Ovary (tissue), 9 donors: ENCODE results near the gene ATP6V0E1. TPM values are rescaled to one million over a fixed set of nuclear protein-coding genes. Genes with fewer than 3 reads are reported as not detected.

Experiments
- DNase-seq, 5 donors: peaks; one replicate each; pipeline ENCODE4 v3.0.0-alpha.2; 2019 to 2020
- H3K27ac ChIP-seq, 2 donors: fragments of 200-600 bp; one replicate each; pipeline versions ENCODE4 v1.5.1 to v1.8.0; 2019 to 2022
- H3K27me3 ChIP-seq: fragments of 200-600 bp; one replicate; pipeline ENCODE4 v1.8.0; 2022
- H3K36me3 ChIP-seq: fragments of 200-600 bp; sonication (generic); one replicate; pipeline ENCODE4 v1.5.1; 2019
- H3K4me1 ChIP-seq: one replicate; pipeline ENCODE4 v1.8.1; 2013; ENCODE audit warnings: mild to moderate bottlenecking, moderate library complexity; ENCODE audit not compliant: insufficient read depth
- H3K4me3 ChIP-seq: fragments of 200-600 bp; sonication (generic); one replicate; pipeline ENCODE4 v1.5.1; 2017
- H3K9me3 ChIP-seq, 2 donors: fragments of 200-600 bp in 1 of 2; sonication (generic) in 1 of 2; one replicate each; pipeline versions ENCODE4 v1.5.1 to v1.8.1; 2013 to 2019; ENCODE audit warnings: mild to moderate bottlenecking in 1 of 2, moderate library complexity in 1 of 2
- EP300 ChIP-seq: sonication (generic); formaldehyde crosslinking; IDR thresholded peaks from one replicate; pipeline ENCODE4 v1.6.1; 2017; ENCODE audit warnings: antibody characterized with exemption
- POLR2A ChIP-seq: fragments of 450-650 bp; IDR thresholded peaks from one replicate; pipeline ENCODE4 v1.6.1; 2017; ENCODE audit warnings: antibody characterized with exemption, mild to moderate bottlenecking, moderate library complexity
- WGBS, 3 donors: extraction: QIAGEN DNeasy Blood & Tissue Kit in 1 of 3; methylation state at CpG; one replicate each; pipeline versions ENCODE4 v1.1.5 to v1.1.7; 2013 to 2017; 5-methylcytosine and 5-hydroxymethylcytosine counted together
- intact Hi-C, 4 donors: fragments of 100-400 bp; cut with DNase I; formaldehyde crosslinking; loops; one replicate each; pipeline versions ENCODE4 v1.11.0 to v1.15.1; 2022 to 2023
- polyA plus RNA-seq, 2 donors: library from polyadenylated mRNA; stranded (reverse); fragments of 200-250 nt in 1 of 2; fragments of 350-450 nt in 1 of 2; fragmentation: Illumina TruSeq in 1 of 2; extraction: RNeasy Lipid Tissue Mini Kit (QIAGEN cat#74804) in 1 of 2; gene quantifications; one replicate each; pipeline ENCODE4 v1.2.3, GENCODE V29; 2013 to 2014
- total RNA-seq, 7 donors: library from RNA; depleted of rRNA in 2 of 7; stranded (reverse); fragments of >200 nt in 2 of 7; fragmentation: NEBNext Ultra II Directional in 3 of 7; extraction: Animal tissue kit (Norgen Biotek cat#: 25700) in 3 of 7; gene quantifications; one replicate each; pipeline versions ENCODE4 v1.1.0 to v1.2.4, GENCODE V29; 2016 to 2023
- TF ChIP-seq, protein P1 (sequence below), 3 donors: fragments of 450-650 bp in 2 of 3; fragments of 200-600 bp in 1 of 3; IDR thresholded peaks; one replicate each; pipeline versions ENCODE4 v1.5.1 to v1.8.0; 2016 to 2022; ENCODE audit warnings: antibody characterized with exemption in 3 of 3, mild to moderate bottlenecking in 1 of 3
- donor health status: DM: no; HTN: no; CAD: no; lungs with moderate emphysema.
- donor health status: DM: no; HTN: no; CAD: no.
- donor health status: Bipolar disorder and iron deficiency.
- donor health status: DM: yes; HTN: yes; CAD: no.
- donor health status: DM: no; HTN: no; CAD: no.
- donor health status: DM: yes; HTN: yes; CAD: no.

The ATP6V0E1 gene
- total and polyA plus RNA-seq, 9 donors, result 99.7 to 376 (median 164) TPM

DNA sequence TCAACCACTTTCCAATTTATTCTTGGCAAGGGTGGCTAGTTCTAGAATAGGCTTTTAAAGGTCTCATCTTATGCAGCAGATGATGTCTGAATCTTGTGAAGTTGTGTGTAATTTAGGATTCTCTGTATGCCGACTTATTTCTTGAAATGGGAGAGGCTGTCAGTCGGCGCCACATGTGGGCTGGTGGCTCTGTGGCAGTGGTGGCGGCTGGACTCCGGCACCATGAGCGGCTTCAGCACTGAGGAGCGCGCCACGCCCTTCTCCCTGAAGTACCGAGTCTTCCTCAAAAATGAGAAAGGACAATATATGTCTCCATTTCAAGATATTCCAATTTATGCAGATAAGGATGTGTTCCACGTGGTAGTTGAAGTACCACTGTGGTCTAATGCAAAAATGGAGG lies 8.3 kb upstream of the ATP6V0E1 start:
- Histone ChIP-seq H3K27ac (no peak overlapping the region), H3K9me3 (no peaks in the 10 kb centered on the region), H3K27me3 (no peaks in the 10 kb centered on the region), H3K36me3 (no peaks in the 10 kb centered on the region), H3K4me1 (no peaks in the 10 kb centered on the region), H3K4me3 (no peak overlapping the region)
- TF ChIP-seq, protein P1, sequence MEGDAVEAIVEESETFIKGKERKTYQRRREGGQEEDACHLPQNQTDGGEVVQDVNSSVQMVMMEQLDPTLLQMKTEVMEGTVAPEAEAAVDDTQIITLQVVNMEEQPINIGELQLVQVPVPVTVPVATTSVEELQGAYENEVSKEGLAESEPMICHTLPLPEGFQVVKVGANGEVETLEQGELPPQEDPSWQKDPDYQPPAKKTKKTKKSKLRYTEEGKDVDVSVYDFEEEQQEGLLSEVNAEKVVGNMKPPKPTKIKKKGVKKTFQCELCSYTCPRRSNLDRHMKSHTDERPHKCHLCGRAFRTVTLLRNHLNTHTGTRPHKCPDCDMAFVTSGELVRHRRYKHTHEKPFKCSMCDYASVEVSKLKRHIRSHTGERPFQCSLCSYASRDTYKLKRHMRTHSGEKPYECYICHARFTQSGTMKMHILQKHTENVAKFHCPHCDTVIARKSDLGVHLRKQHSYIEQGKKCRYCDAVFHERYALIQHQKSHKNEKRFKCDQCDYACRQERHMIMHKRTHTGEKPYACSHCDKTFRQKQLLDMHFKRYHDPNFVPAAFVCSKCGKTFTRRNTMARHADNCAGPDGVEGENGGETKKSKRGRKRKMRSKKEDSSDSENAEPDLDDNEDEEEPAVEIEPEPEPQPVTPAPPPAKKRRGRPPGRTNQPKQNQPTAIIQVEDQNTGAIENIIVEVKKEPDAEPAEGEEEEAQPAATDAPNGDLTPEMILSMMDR (IDR thresholded peaks at IDR 0.05), result no peak
- TF ChIP-seq EP300 (no peak), POLR2A (no peak)
- WGBS, 3 donors, result 83 to 90% (median 89%) methylated on average over 11 of the region's 11 CpGs
- intact Hi-C loops, result no loop called here
- no peak for DNase-seq

DNA sequence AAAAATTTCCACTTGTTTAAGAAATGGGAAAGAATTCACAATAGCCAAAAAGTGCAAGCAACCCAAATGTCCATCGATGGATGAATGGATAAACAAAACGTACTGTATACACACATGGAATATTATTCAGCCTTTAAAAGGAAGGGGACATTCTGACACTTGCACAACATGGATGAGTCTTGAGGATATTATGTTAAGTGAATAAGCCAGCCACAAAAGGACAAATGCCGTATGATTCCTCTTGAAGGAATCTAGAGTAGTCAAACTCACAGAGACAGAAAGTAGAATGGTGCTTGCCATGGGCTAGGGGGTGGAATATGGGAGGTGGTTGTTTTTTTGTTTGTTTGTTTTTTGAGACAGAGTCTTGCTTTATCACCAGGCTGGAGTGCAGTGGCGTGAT lies 3.8 kb upstream of the ATP6V0E1 start:
- no peaks in the 10 kb centered on the region for H3K27me3 ChIP-seq
- no peaks in the 10 kb centered on the region for H3K4me1 ChIP-seq
- H3K36me3 ChIP-seq, result no peaks in the 10 kb centered on the region
- no peak overlapping the region for H3K4me3 ChIP-seq
- 79 to 87% (median 81%) methylated on average over 4 of the region's 4 CpGs for WGBS, 3 donors
- TF ChIP-seq EP300 (no peak), POLR2A (no peak)
- TF ChIP-seq, protein P1 (IDR thresholded peaks at IDR 0.05), result no peak
- H3K27ac ChIP-seq, result no peak overlapping the region
- DNase-seq, result no peak
- intact Hi-C loops, result loop anchor here (5.0 to 10.0 kb wide), 6 partner anchors 75 to 313 kb away; partner anchors contain the start of genes BNIP1 (in 2 of the 4) and CREBRF (in 2 of the 4)
- no peaks in the 10 kb centered on the region for H3K9me3 ChIP-seq

DNA sequence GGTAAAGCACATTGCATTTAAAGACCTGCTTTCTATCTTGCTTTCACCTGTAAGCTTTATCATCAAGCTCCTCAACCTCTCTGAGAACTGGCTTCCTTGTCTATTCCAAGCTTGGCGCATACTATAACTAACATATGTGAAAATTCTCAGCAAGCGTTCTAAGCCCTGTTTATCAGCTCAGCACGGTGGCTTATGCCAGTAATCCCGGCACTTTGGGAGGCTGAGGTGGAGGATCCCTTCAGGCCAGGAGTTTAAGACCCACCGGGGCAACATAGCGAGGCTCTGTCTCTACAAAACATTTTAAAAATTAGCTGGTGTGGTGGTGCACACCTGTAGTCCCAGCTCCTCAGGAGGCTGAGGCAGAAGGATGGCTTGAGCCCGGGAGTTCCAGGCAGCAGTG lies 1.6 kb upstream of the ATP6V0E1 start:
- Histone ChIP-seq H3K27ac (no peak overlapping the region), H3K9me3 (no peaks in the 10 kb centered on the region), H3K4me1 (peaks cover 2% of the 10 kb centered on the region), H3K36me3 (no peaks in the 10 kb centered on the region), H3K27me3 (no peaks in the 10 kb centered on the region), H3K4me3 (no peak overlapping the region)
- 87 to 94% (median 92%) methylated on average over 7 of the region's 7 CpGs for WGBS, 3 donors
- no peak for TF ChIP-seq EP300
- no peak for TF ChIP-seq POLR2A
- TF ChIP-seq, protein P1 (IDR thresholded peaks at IDR 0.05), result no peak
- intact Hi-C loops, result loop anchor here (2.0 to 10.0 kb wide), 7 partner anchors 73 to 310 kb away; partner anchors contain the start of genes BNIP1 (in 3 of the 4) and CREBRF (in 2 of the 4)
- DNase-seq, result no peak

DNA sequence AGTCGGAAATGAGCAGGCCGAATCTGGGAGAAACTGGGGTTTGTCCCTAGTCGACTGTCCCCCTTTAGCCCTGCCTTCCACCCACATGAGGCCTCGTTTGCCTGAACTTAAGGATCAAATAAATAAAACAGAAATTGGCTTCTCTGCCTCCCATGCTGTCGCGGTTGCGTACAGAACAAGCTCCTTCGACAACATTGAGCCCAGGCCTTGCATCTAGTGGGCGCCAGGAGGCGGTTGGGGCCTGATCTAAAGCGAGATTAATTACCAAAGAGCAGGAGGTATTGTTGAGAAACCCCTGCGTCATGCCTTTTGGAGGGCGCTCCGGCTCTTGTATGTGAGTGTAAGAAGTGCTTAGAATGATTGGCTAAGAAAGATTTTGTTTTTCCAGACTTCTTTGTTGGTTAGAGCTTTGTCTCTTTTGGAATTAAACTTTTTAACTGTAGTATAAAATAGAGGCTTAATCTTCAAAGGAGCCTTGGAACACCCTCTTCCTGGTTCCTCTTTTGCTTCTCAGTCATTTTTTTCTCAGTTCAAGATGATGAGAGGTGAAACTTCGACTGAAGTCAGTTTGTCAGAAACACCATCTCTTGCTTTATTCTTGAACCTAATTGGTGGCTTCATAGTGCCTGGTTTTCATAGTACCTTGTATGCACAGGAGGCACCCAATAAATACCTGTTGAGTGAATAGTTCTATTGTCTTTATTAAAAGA lies 828 bp downstream of the ATP6V0E1 start:
- H3K27ac ChIP-seq, result peak overlapping the region; percentile 88 to 89
- intact Hi-C loops, result loop anchor here (5.0 to 10.0 kb wide), 6 partner anchors 70 to 308 kb away; partner anchors contain the start of genes BNIP1 (in 2 of the 4) and CREBRF (in 2 of the 4)
- no peaks in the 10 kb centered on the region for H3K36me3 ChIP-seq
- no peaks in the 10 kb centered on the region for H3K9me3 ChIP-seq
- H3K4me1 ChIP-seq, result peaks cover 2% of the 10 kb centered on the region
- TF ChIP-seq EP300 (no peak), POLR2A (no peak)
- TF ChIP-seq, protein P1 (IDR thresholded peaks at IDR 0.05), result peak in 1 of 3 donors; percentile 33
- no peaks in the 10 kb centered on the region for H3K27me3 ChIP-seq
- H3K4me3 ChIP-seq, result peak overlapping the region; percentile 55
- WGBS, 3 donors, result 1 to 2% (median 1%) methylated on average over 15 of the region's 15 CpGs
- DNase-seq, result peak; percentile 53 to 77 (median 59)
